GM19324 (cell line): ENCODE data around the gene PPM1G.
A peak's percentile ranks its signal among the peaks of the same experiment; 100 is the strongest.

Experiments used
- ATAC-seq: cut with Tn5 transposase; IDR thresholded peaks from one replicate; pipeline ENCODE4 v1.9.1; 2021; ENCODE audit warnings: mild to moderate bottlenecking, moderate library complexity; ENCODE audit not compliant: unreplicated experiment, low FRiP score

The PPM1G gene

GRCh38 chr2:27416151-27416550, 6.8 kb upstream of the PPM1G start:
- ATAC-seq = no peak

GRCh38 chr2:27412419-27413152, 3.2 kb upstream of the PPM1G start:
- ATAC-seq = no peak

DNA sequence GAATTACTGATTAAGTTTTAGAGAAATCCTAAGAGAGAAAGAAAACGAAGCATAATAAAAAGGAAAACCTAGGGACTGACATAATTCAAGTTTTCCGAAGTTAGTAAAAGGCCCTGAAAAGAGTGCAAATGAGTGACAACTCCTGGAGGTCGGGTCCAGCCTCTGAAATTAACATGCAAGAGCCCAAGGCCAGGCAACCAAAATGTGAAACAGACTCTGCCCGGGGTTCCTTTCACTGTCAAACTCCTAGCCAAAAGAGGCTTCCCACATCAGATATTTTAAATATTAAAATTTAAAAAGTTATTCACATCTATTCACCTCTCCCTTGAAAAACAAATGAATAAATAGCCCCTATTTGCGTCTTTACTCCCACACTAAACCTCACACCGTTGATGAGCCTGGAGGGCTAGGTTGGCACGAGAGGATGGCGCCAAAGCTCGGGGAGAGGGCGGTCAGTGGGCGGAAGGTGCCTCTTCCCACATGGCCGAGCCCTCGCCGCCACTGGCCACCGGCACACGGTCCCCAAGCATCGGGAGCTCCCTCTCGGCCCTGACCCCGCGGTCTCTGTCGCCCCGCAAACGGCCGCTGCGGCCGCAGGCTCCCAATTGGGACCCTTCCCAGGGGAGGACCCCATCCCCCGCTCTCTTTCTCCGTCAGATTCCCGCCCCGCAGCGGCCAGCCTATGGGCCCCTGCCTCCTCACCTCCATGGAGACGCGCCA, 630 bp downstream of the PPM1G start:
- peak; percentile 29 for ATAC-seq

DNA sequence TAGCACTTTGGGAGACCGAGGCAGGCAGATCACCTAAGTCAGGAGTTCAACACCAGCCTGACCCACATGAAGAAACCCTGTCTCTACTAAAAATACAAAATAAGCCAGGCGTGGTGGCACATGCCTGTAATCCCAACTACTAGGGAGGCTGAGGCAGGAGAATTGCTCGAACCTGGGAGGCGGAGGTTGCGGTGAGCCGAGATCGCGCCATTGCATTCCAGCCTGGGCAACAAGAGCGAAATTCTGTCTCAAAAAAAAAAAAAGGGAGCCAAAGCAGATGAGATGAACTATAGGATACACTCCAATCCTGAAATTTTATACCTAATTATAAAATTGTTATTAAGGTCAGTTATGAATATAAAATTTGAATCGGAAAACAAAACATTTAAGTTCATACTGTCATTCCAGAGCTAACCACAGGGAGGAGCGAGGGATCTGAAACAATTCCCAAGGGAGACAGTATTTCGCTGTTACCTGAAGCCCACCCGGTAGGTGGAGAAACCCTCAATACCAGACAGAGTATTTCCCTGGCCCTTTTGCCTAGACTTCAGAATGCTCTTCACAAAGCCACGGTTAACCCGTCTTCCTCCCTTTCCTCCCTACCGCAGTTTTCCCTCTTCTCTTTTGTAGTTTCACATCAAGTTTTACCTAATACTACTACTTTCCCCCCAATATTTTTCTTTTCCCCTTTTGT, 1.4 kb downstream of the PPM1G start:
- no peak for ATAC-seq

- ATAC-seq = no peak
Measured at GRCh38 chr2:27400348-27401135, 8.8 kb downstream of the PPM1G start.

- no peak for ATAC-seq
Measured at GRCh38 chr2:27398962-27399361, 10.4 kb downstream of the PPM1G start.

DNA sequence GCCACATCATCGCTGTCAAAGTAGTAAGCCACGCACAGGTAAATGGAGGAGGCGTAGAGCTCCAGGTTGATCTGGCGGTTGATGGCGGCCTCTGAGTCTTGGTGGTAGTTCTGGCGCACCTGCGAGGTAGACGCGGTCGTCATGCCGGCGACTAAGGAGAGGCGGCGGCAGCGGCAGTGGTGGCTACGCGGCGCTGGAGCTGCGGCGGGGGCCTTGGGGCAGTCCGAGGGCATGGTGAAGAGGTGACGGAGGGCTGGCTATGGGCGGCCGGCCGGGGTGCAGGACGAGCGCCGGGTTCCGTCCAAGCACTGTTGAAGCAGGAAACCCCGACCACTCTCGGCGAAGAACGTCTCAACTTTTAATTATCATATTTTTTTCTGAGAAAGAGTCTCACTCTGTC, 16.2 kb downstream of the PPM1G start:
- ATAC-seq = no peak

DNA sequence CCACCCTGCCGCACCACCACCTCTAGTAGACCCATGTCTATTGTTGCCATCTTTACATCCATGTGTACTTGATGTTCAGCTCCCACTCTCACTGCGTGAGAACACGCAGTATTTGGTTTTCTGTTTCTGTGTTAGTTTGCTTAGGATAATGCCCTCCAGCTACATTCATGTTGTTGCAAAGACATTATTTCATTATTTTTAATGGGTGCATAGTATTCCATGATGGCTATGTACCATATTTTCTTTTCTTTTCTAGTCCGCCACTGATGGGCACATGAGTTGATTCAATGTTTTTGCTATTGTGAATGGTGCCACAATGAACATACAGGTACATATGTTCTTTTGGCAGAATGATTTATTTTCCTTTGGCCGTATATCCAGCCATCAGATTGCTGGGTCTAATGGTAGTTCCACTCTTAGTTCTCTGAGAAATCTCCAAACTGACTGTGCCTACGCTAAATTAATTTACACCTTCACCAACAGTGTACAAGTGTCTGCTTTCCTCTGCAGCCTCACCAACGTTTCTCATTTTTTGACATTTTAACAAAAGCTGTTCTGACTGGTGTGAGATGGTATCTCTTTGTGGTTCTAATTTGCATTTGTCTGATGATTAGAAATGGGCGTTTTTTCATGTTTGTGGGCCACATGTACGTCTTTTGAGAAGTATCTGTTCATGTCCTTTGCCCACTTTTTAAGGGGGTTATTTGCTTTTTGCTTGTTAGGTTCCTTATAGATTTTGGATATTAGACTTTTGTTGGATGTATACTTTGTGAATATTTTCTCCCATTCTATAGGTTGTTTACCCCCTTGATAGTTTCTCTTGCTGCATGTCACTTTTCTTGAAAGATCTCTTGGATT, 18.3 kb downstream of the PPM1G start:
- no peak for ATAC-seq

GRCh38 chr2:27381577-27382181, 27.7 kb downstream of the PPM1G start:
- no peak for ATAC-seq

- ATAC-seq = peak; percentile 86
Measured at GRCh38 chr2:27380626-27381545, 28.5 kb downstream of the PPM1G start, which contains the start of gene ZNF513. Gene ZNF513 (minus strand): TSS chr2:27380734. CDS start chr2:27380526, 208 bp downstream.

GRCh38 chr2:27379836-27380625, 29.4 kb downstream of the PPM1G start:
- no peak for ATAC-seq

DNA sequence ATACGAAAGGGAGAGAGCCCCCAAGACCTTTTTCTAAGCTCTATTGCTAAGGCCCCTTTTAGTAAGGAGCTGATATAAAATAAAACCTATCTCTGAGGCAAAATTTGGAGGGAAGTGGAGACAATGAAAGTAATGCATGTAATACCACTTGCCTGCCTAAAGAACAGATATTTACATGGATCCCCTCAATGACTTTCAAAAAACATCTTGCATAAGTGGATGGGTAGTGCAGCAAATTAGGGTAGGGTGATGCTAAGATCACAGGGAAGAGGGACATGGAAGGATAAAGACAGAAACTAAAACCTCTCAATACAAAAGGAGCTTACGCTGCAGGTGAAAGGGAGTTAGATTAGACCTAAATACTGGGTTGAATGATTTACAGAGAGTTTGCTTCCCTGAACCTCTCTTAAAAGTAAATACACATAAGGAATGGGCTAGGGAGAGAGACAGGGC, 30.0 kb downstream of the PPM1G start:
- ATAC-seq = no peak

DNA sequence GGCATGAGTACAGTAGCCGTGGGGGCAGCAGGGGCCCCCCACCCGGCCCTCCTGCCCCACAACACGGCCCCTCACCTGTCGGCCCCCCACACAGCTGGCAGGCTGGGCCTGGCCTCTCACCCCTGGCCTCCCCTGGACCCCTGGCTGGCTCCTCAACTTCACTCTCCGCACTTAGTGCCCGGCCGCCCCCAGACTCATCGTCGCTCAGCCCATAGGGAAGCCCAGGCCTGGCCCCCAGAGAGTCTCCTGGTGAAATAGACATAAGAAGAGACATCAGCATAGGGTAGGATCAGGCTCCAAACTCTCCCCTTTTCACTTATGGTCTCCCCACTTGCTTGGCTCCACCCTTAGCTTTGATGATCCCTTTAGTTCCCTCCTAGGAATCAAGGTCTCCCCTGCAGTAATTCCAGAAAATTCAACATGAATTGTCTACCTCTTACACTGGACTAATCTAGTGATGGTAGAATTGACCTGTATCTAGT, 30.5 kb downstream of the PPM1G start:
- ATAC-seq = no peak

DNA sequence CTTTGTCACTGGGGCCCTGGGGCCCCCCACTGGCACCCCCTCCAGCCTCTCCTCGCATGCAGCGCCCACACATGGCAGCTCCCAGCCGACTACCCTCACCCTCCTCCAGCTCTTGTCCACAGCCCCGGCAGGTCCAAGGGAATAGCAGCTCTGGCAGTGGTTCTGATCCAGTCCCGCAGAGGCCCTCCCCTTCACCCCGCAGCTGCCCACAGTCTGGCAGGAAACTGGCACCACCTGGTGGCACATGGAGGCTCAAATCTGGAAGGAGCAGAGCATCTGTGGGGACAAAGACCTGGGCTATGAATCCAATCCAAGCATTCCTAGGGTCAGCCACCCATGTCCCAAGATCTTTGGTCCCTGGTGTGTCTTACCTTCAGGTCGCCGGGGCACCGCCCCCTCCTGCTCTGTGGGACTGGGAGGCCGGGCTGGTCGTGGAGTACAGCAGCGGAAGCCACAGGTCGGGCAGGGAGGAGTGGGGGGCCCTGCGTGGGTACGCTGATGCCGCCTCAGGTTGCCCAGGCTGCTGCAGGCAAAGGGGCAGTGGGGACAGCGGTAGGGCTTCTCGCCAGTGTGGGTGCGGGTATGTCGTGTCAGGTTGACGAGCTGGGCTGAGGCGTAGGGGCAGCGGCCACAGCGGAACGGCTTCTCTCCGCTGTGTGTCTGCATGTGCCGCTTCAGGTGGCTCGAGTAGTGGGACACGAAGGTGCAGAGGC, 31.1 kb downstream of the PPM1G start:
- ATAC-seq = no peak

DNA sequence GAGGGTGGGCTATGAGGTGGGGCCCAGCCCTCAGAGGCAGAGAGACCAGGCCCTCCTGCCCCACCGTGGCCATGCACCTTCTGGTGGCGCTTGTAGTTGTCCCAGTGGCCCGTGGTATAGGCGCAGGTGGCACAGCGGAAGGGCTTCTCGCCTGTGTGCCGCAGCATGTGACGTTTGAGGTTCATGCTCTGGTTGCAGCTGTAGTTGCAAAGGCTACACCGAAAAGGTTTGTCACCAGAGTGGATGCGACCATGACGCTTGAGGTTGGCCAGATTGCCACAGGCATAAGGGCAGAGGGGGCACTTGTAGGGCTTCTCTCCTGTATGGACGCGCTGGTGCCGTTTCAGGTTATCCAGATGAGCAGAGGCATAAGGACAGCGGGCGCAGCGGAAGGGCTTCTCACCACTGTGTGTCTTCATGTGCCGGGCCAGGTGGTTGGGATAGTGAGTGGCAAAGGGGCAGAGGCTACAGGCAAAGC, 31.7 kb downstream of the PPM1G start:
- no peak for ATAC-seq

- ATAC-seq = no peak
Measured at GRCh38 chr2:27376866-27377617, 32.3 kb downstream of the PPM1G start.
